ENCODE data around the gene C1orf87.
"Not testable (repeated sequence)": the region's sequence is repeated elsewhere in the genome, so short reads cannot be mapped to it uniquely, and the experiment has no call there.

The C1orf87 gene

DNA sequence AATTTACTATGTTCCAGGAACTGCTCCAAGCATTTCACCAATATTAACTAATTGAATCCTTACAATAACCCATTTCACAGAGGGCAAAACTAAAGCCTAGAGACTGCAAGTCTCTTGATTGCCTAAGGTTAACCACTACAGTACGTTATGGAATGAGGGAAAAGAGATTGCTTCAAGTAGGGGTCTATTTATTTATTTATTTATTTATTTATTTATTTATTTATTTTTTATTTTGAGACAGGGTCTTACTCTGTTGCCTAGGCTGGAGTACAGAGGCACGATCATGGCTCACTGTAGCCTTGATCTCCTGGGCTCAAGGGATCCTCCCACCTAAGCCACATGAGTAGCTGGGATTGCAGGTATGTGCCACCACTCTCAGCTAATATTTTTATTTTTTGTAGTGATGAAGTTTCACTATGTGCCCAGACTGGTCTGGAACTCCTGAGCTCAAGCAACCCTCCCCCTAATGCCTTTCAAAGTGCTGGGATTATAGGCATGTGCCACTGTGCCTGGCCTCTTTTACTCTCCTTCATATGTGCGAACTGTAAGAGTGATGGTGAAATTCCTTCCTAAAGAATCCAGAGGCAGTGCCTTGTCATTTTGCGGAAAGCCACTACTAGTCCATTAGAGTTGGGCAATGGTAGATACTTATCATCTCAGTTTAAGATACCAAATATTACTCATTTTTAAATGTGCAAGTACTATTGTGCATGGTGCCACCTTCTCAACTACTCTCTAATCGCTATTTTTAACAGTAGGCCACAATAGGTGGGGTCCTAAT lies 81.3 kb downstream of the C1orf87 start:
- DNase-seq (ENCODE audit: low spot score): no peak

DNA sequence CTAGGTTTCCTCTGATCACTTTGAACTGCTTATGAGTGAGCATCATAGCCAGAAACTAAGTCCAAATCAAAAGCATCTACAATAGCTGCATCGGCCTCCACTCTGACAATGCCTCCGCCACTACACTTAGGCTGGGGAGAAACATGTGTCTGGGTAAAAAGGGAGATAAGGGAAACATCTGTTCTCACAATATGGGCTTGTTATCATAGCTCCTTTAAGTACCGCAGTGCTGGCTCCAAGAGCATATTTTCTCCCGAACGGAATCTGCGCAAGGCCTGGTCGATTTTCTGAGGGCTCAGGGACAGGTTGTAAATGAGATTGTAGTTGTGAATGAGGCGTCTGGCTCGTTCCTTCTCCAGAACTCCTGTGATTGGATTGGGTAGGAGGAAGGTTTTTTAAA lies 83.1 kb downstream of the C1orf87 start:
- DNase-seq (ENCODE audit: low spot score): no peak

DNA sequence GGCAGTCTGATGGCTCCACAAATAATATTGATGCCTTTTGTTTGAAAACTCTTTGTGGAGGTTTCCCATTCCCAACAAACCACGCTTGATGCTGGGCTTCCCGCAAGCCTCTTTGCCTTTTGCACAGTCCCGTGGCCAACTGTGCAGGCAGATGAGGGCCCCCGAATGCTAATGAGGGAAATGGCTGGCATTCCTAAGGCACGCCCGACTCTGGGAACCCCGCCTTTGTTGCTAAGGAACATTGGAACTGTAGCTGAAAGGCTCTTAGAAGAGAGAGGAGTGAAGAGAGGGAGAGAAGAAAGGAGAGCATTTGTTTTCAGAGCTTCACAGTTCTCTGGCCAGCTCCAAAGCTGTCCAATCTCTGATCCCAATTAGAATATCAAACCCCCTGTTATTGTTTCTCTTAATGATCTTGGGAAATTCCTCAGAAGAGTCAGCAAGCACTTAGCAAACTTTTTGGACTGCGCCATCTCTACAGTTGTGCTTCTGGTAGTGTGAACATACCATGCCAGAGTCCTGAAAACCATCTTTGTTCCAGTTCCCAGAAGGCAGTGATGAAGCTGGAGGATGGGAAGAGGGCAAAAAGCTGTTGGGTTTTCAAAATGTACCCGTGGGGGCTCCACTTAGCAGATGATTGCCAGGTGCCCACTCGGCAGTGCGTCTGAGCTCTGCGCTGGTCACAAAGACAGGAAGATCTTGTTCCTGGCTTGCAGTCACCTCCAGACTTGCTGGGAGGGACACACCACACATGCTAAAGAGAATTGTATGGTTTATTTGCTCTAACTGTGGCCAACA lies 86.9 kb downstream of the C1orf87 start:
- DNase-seq (ENCODE audit: low spot score): no peak

DNA sequence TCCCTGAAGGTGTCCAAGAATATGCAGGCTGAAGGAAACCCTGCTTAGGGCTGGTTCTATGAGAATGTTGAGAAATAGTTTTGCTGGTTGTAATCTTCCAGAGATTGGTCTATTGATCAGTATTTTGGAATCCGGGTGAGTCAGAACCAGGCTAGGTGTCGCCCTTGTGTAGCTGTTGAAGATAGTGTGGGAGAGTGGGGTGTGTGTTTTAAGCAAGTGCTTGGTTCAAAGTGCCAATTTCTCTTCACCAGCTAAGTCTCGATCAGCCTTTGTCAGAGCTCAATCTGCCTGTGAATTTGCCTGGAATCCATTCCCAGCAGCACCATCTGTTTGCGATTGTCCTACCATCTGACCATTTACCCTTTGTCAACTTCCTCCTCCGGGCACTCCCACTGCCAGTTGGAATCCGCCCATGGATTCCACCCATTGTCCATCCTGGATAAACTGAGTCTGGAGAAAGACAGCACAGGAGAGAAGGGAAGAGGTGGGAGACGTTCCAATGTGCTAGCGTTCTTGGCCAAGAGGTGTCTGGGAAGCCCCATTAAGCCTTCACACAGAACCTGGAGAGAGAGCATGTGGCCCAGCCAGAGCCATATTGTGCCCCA lies 87.6 kb downstream of the C1orf87 start:
- no peak for DNase-seq (ENCODE audit: low spot score)

DNA sequence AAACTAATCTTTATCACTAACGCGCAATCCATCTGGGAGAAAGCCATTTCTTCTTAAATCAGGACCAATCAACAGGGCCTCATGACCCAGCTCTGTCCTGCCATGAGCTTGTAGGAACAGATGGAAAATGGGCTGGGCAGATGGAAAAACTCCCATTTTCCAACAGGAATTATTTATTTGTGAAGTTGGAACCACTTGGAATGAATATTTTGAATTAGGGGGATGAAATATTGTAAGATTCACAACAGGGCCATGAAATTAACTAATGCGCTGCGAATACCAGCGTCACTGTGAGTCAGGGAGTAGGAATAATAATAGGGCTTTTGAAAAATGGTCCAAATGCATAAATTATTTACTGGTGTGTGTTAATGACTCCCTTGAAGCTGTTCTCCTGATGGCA lies 93.9 kb downstream of the C1orf87 start:
- DNase-seq (ENCODE audit: low spot score): no peak

DNA sequence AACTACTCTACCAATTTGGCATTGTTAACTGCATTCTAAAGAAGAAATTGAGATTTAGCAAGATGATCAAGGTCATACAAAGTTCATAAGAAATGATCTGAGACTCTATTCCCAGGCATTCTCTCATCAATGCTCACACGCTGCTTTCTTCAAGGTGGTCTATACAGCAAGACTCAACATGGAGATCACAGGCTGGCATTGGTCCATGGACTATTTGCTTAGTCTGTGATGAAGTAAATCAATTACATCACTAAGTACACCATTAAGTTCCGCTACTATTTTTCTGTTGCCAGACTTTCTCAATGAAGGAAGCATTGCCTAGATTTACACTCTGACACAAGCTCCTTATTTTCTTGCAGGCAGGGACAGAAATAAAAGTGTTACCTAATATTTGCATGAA lies 95.1 kb downstream of the C1orf87 start:
- DNase-seq (ENCODE audit: low spot score): no peak

DNA sequence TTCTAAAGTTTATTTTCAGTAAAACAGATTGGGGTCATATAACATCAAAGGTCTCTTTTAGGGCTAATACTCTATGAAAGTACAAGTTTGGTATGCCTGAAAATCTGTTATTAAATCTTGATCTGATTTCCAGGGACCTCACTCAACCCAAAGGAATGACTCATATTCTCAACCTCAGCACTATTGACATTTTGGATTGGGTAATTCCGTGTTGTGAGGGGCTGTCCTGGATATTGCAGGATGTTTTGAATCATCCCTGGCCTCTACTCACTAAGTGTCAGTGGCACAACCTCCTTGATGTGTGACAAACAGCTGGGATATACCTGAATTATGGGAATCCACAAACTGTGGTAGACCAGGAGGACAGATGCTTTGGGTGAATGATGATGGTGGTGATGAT lies 95.5 kb downstream of the C1orf87 start:
- DNase-seq (ENCODE audit: low spot score): no peak

DNA sequence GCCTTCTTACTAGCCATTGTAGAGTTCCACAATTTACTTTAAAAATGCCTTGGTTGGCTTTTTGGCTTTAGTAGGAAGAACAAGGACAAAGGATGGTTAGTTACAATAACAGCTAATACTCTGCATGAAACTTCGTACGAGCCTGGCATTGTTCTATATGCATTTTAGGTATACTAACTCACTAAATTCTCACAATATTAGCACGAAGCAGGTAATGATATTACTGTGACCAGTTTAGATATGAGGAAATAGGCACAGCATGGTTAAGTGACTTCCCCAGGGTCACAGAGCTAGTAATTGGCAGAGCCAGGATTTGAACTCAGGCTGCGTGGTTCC lies 96.5 kb downstream of the C1orf87 start:
- DNase-seq (ENCODE audit: low spot score): no peak

DNA sequence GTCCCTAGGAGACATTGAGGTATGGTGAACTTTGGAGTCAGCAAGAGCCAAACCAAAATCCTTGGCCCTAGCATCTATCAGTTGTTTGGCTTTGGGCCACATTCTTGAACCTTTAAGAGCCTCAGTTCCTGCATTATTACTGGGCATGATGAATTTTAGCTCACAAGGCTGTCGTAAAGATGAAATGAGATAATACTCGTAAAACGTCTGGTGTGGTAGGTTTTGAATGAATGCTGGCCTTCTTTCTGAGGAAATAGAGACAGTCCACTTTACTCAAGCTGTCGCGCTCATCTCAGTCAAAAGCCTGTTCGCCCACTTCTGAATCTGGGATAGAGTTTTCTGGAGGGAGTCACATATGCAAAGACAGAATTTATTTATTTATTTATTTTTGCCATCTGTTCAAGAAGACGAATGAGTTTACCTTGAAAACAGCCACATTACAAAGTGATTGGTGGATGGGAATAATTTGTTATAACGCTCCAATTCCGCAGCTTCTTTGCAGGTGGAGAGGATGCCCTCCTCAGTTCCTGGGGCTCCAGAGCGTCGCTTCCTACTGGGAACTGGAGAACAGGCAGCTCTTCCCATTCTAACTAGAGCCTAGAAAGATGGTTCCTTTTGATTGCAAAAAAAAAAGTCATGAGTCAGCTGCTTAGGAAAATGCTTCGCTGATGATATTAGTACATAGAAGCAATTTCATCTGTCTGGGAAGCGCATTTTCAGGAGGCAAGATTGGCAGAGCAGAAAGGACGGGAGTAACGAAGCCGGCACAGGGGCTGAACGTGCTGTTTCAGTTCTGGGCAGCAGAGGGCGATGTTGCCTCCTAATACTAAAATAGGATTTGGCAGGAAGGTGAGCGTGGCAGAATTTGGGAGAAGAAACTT lies 97.1 kb downstream of the C1orf87 start:
- DNase-seq (ENCODE audit: low spot score): peak; percentile 38

DNA sequence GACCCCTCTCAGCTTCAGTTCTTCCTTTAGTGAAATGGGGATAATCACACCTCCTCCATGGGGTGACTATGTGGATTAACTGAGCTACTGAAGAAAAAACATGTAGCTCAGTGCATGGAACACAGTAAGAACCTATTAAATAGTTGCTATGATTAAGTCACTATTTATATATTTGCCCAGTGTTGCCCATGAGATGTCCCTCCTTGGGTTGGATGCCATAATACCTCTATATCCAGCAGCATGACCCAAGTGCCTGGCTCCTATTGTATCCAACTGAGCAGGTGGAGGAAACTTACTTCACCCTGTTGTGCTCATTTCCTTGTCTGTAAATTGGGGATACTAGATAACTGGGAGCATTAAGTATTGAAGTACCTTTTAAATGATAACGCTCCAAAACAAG lies 99.9 kb downstream of the C1orf87 start:
- DNase-seq (ENCODE audit: low spot score): no peak

DNA sequence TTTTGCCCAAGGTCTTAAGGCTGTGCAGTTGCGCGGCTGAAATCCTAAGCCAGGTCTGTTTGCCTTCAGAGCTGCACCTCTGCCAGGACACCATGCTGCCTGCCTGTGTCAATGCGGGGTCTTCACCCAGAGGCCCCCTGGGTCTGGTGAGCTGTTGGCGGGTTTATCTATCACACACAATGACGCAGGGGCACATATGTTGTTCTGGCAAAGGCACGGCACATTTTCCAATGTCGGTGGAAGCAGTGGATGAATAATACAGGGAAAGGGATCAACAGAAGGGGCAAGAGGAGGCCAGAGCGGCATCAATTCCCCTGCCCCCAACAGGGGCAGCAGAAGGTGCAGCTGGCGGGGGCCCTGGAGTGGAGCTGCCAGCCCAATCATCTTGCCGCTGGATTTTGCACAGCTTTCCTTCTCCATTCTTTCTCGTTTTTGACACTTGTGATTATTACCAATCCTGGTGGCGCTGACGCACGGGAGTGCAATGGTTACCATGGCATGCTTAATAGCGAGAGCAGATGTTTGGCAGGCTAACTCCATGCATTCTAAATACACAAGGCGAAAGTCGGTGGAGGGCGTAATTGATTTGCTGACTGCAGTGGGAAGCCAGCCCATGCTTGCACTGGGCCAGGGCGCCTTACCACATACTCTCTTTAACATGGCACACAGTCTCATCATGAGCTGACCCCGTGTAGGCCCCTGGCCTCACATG lies 101.2 kb downstream of the C1orf87 start:
- no peak for DNase-seq (ENCODE audit: low spot score)

DNA sequence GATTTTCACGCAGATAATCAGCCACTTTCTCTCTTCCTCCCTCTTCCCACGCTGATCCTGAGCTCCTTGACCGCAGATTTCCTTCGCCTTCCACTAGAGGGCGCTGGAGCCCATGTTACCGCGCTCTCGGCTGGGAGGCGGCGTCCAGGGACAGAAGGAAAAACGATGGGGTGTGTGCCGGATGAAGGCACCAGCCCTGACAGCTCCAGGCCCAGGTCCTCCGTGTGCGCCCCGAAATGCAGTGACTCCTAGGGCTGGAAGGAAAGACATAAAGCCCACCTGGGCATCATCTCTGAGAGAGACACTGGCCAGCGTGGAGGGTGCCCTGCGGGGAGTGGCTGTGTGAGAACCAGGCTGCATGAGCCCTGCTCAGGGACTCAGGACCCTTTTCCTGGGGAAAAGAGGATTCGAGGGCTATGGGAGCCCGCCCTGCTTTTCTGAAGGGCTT lies 102.1 kb downstream of the C1orf87 start:
- DNase-seq (ENCODE audit: low spot score): peak; percentile 62

DNA sequence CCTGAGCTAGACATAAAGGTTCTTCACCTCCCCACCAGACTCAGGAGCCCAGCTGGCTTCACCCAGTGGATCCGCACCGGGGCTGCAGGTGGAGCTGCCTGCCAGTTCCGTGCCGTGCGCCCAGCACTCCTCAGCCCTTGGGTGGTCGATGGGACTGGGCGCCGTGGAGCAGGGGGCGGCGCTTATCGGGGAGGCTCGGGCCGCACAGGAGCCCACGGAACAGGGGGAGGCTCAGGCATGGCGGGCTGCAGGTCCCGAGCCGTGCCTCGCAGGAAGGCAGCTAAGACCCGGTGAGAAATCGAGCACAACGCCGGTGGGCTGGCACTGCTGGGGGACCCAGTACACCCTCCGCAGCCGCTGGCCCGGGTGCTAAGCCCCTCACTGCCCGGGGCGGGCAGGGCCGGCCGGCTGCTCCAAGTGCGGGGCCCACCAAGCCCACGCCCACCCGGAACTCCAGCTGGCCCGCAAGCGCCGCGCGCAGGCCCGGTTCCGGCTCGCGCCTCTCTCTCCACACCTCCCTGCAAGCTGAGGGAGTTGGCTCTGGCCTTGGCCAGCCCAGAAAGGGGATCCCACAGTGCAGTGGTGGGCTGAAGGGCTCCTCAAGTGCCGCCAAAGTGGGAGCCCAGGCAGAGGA lies 103.9 kb downstream of the C1orf87 start:
- DNase-seq (ENCODE audit: low spot score): not testable (repeated sequence)

DNA sequence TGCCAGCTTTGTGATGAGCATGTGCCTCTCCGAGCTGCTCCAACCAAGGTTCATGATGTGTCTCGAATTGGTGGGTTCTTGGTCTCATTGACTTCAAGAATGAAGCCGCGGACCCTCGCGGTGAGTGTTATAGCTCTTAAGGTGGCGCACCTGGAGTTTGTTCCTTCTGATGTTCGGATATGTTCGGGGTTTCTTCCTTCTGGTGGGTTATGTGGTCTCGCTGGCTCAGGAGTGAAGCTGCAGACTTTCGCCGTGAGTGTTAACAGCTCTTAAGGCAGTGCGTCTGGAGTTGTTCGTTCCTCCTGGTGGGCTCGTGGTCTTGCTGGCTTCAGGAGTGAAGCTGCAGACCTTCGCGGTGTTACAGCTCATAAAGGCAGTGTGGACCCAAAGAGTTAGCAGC lies 104.8 kb downstream of the C1orf87 start:
- not testable (repeated sequence) for DNase-seq (ENCODE audit: low spot score)

DNA sequence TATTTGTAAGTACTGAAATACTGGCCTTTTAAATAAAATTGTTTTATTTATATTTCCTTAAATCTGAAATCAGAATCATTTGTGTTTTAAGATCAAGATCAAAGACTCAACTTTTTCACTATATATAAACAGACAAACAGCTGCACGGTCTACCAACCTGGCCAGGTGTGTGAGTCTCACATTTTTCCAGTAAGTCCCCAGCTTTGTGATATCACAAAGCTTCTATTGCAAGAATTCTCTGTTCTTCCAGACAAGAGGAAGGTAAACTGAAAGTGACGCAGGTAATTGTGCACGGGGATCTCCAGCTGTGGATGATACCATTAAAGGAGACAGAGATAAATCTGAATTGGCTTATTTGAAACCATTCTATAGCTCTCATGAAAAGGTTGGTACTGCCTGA lies 105.8 kb downstream of the C1orf87 start:
- DNase-seq (ENCODE audit: low spot score): no peak

DNA sequence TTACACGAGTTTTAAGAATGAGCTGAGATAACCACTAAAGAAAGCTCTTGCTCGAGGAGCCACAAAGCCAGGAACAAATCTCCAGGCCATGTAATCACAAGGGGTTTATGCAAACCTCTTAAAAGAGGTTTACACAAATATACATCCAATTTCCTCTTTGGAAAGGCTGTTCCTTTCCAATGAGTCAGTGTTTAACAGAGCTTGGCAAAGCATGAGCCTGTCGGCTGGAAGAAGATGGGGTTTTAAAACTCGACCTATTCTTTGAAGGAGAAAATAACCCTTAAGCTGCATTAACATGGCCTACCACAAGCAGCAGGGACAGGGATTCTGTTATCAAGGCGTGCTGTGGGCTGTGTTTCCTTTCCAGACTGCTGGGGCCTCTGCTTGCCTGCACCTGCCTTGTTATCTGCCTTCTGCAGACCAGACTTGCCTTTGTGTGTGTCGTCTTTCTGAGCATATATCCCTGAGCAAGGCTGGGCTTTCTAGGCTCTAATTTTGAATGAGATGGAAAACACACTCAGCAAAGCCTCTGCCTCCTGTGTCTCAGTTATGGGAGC lies 106.4 kb downstream of the C1orf87 start:
- DNase-seq (ENCODE audit: low spot score): no peak

DNA sequence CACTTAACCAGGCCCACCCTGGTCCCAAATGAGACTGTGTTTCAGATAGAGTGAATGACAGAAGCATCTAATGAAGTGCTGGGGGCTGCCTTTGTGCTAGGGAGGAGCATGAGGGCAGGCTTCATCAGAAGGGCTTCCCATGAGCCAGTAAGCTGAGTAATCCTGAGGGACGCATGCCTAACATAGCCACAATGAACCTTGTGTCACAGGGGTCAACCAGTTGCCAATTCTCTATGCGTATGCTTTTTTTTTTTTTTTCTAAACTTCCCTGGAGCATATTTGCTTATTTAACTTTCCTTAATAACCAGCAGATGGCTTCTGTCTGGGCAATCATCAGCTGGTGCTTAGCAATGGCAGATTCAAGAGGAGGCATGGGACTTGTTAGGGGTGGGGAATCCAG lies 121.5 kb downstream of the C1orf87 start:
- DNase-seq (ENCODE audit: low spot score): no peak

DNA sequence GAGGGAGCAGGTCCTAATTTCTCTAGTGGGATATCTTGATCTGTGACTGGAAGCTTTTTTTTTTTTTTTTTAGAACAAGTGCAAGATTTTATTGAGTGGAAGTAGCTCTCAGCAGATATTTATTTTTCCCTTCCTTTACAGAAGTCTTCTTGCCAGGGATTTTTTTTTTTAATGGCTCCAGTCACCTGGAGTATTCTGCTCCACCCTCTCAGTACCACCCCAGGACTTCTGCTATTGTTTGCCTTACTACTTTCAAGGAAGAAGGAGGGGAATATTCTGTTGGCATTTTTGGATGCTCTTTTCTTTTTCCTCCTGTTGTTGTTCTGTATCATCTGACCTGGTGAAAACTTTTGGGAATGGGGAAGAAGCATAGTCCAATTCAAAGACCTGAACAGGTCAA lies 123.9 kb downstream of the C1orf87 start:
- DNase-seq (ENCODE audit: low spot score): no peak

DNA sequence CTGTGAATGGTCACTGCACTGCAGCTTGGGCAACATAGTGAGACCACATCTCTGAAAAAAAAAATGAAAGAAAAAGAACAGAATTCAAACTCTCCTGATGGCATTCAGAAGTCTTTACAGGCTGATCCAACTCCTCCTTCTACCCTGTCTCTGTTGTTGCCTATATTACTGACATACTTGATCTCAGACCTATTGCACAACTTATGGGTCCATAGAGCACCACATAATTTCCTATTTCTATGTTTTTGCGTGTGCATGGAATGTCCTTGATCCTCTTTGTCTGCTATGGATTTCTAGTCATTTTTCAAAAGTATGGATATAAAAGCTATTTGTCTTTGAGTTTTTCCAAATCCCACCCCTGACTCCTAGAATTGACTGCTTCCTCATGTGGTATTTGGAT lies 124.6 kb downstream of the C1orf87 start:
- DNase-seq (ENCODE audit: low spot score): no peak

DNA sequence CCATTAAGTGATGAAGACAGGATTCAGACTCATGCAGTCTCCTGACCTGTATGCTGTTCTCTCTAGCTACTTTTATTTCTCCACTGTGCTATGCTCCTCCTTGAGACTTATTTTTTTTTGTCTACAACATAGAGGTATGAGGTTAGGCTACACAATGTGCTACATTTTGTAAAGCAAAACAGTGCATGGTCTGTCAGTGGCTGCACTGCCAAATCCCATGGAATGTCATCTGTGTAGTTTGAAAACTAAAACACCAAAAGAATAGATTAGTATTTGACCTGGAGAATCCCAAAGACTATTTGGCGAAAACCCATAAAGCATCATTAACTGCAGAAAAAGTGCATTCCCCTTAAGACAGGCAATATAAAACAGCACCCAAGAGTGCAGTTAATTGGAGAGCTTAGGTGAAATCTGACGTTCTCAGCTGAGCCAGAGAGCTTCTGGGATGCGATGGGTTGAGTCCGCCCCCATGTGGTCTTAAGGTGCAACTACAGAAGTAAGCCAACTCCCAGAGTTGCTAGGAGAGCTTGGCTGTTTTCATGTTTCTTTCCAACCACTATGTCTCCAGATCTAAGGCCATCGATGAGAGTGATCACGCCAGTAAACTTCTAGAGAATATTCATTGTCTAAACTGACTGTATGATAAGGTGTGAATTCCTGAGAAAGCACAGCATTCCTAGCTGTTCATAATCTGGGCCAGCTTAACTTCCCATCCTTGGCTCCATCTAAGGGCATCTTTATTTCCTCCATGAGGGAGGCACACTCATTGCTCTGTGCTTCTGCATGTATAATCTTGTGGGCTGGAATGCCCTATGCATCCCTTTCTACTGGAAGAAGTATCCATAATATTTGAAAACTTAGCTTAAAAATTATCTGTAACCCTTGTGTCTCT lies 126.3 kb downstream of the C1orf87 start:
- DNase-seq (ENCODE audit: low spot score): peak; percentile 75
